ENCODE measurements around the gene CFDP1. TPM values are rescaled to one million over a fixed set of nuclear protein-coding genes. Genes with fewer than 3 reads are reported as not detected.

Gene CFDP1
- total and polyA plus RNA-seq, 2 of the 13 experiments (the other 11 are each of a cell fraction or from before 2014, with no cell fraction given) = 78.6 to 153 TPM

- H3K9me3 ChIP-seq (ENCODE audit: low read length) = no peaks in the 10 kb centered on the region
- no peak overlapping the region for H3K9ac ChIP-seq (ENCODE audit: insufficient read depth, low read depth, low read length)
- H3K4me2 ChIP-seq (ENCODE audit: low read depth, low read length) = peak overlapping the region; percentile 72
- FAIRE-seq = no peak
- H3K27ac ChIP-seq (ENCODE audit: extremely low read length, insufficient read depth, low read length) = peak overlapping the region; percentile 85
- POLR2A ChIA-PET = interaction anchor here (3.5 kb wide), 1 partner anchor 10 kb away, joined by 12 read pairs; the partner anchor contains the start of gene CFDP1
- no peaks in the 10 kb centered on the region for H3K27me3 ChIP-seq (ENCODE audit: control insufficient read depth in 1 of 2, insufficient read depth in 2 of 2, low read length in 2 of 2)
- no peak for DNase-seq (ENCODE audit: low spot score)
- H2AFZ ChIP-seq (ENCODE audit: low read length) = no peak overlapping the region
- intact Hi-C loops (cut with micrococcal nuclease; ENCODE audit: unreplicated experiment) (loop anchor here (1.0 kb wide), 1 partner anchor 43 kb away; no protein-coding TSS in a partner anchor), in situ Hi-C loops (cut with HindIII; ENCODE audit: extremely low pct_ligation_motif_present, low pct_unique_long_range_greater_than_20kb) (no loop called here)
- H3K79me2 ChIP-seq (ENCODE audit: insufficient read depth, low read length) = peaks cover 84% of the 10 kb centered on the region
- H3K4me1 ChIP-seq (ENCODE audit: insufficient read depth, low read length) = peaks cover 88% of the 10 kb centered on the region
- BruUV-seq (replicated peaks) = no TSS peak
- CTCF ChIA-PET (ENCODE audit: low intra/inter-chr PET ratio, low total read pairs) = interaction anchor here (1.5 kb wide), 1 partner anchor 41 kb away, joined by 4 read pairs; the partner anchor contains the start of gene TMEM170A
- peak; percentile 28 for ATAC-seq
- H4K20me1 ChIP-seq (ENCODE audit: insufficient read depth, low read length) = no peaks in the 10 kb centered on the region
- H3K4me3 ChIP-seq (replicated peaks in 1 of 3; ENCODE audit: insufficient read depth in 1 of 3, low read depth in 2 of 3, low read length in 3 of 3) = 0 out of 6 replicates have a peak overlapping the region, but pooled peaks of 1 of the 3 experiments have one; percentile 49
- H3K36me3 ChIP-seq (replicated peaks in 1 of 2; ENCODE audit: control insufficient read depth in 1 of 2, insufficient read depth in 2 of 2, low read length in 2 of 2) = no peaks in the 10 kb centered on the region; a peak in 3 of 5 replicates
- WGBS (ENCODE audit: low lambda C conversion rate) = 64% methylated on average over 4 of the region's 4 CpGs
- peak; percentile 6; the same call in 1 of the 2 replicates for TF ChIP-seq ZNF383 (CRISPR knock-in tag; IDR thresholded peaks at IDR 0.05; ENCODE audit: borderline replicate concordance)
- no peak for TF ChIP-seq MED13 (CRISPR knock-in tag; IDR thresholded peaks at IDR 0.05)
These were observed 9.6 kb downstream of the CFDP1 start for GRCh38 chr16:75423723-75424104.

GRCh38 chr16:75421820-75422126 lies 11.5 kb downstream of the CFDP1 start:
- Histone ChIP-seq H3K36me3 (replicated peaks in 1 of 2; ENCODE audit: control insufficient read depth in 1 of 2, insufficient read depth in 2 of 2, low read length in 2 of 2) (no peaks in the 10 kb centered on the region; a peak in 1 of 5 replicates), H3K4me2 (ENCODE audit: low read depth, low read length) (no peak overlapping the region), H3K79me2 (ENCODE audit: insufficient read depth, low read length) (peaks cover 87% of the 10 kb centered on the region), H4K20me1 (ENCODE audit: insufficient read depth, low read length) (0 out of 2 replicates have a peak, but pooled peaks cover 2% of the 10 kb centered on the region), H3K27me3 (ENCODE audit: control insufficient read depth in 1 of 2, insufficient read depth in 2 of 2, low read length in 2 of 2) (no peaks in the 10 kb centered on the region), H3K9ac (ENCODE audit: insufficient read depth, low read depth, low read length) (no peak overlapping the region), H2AFZ (ENCODE audit: low read length) (no peak overlapping the region), H3K27ac (ENCODE audit: extremely low read length, insufficient read depth, low read length) (no peak overlapping the region), H3K4me3 (replicated peaks in 1 of 3; ENCODE audit: insufficient read depth in 1 of 3, low read depth in 2 of 3, low read length in 3 of 3) (no peak overlapping the region), H3K4me1 (ENCODE audit: insufficient read depth, low read length) (peaks cover 85% of the 10 kb centered on the region), H3K9me3 (ENCODE audit: low read length) (no peaks in the 10 kb centered on the region)
- intact Hi-C loops (cut with micrococcal nuclease; ENCODE audit: unreplicated experiment) (no loop called here), in situ Hi-C loops (cut with HindIII; ENCODE audit: extremely low pct_ligation_motif_present, low pct_unique_long_range_greater_than_20kb) (no loop called here)
- no peak for FAIRE-seq
- ATAC-seq = no peak
- ChIA-PET POLR2A (interaction anchor here (1.1 to 3.5 kb wide), 2 partner anchors 12 to 117 kb away, joined by 3 to 18 read pairs; partner anchors contain the start of gene CFDP1), CTCF (ENCODE audit: low intra/inter-chr PET ratio, low total read pairs) (no interaction called here)
- no TSS peak for BruUV-seq (replicated peaks)
- 100% methylated on average over 1 of the region's 1 CpG for WGBS (ENCODE audit: low lambda C conversion rate)
- DNase-seq (ENCODE audit: low spot score) = no peak
- TF ChIP-seq ATF7 (IDR thresholded peaks at IDR 0.05) (peak; percentile 85), ATF7 (CRISPR knock-in tag; IDR thresholded peaks at IDR 0.05) (no peak), LCORL (IDR thresholded peaks at IDR 0.05) (no peak), LCORL (CRISPR knock-in tag; IDR thresholded peaks at IDR 0.05) (no peak)

Data from HepG2 (cell line).